Esophagus mucosa (tissue), 1 donor: Measurements from ENCODE around the gene CDR2. TPM values are rescaled to one million over a fixed set of nuclear protein-coding genes. Genes with fewer than 3 reads are reported as not detected.
"Not testable (repeated sequence)": the region's sequence is repeated elsewhere in the genome, so short reads cannot be mapped to it uniquely, and the experiment has no call there.

Experiments
- ATAC-seq: fragments of 200-7000 bp; cut with Tn5 transposase; one replicate; pipeline ENCODE4 v1.9.1; 2020
- total RNA-seq: library from RNA; stranded (reverse); gene quantifications from one replicate; pipeline ENCODE4 v1.2.4, GENCODE V29; 2023
- donor health status: DM: yes; HTN: yes; CAD: no.

The CDR2 gene
- total RNA-seq, 1 donor from 2014 or later = 3.6 TPM

GRCh38 chr16:22351017-22351416, 23.4 kb downstream of the CDR2 start:
- ATAC-seq = not testable (repeated sequence)

DNA sequence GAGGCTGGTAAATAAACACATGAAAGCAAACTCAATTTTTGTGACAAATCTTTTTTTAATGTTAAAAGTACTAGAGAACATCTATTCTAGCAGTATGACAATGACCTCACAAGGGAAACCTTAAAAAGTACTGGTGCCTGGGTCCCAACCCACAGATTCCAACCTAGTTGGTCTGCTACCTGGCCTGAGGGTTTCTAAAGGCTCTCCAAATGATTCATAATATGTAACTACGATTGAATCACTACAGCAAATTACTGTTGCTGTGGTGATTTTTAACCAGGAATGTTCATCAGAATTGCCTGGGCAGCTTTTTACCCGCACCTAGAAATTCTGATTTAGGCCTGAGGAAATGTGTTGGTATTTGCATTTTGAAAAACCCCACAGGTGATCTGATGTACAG, 26.1 kb downstream of the CDR2 start:
- no peak for ATAC-seq

- no peak for ATAC-seq
Measured at GRCh38 chr16:22347100-22347820, 27.2 kb downstream of the CDR2 start.

DNA sequence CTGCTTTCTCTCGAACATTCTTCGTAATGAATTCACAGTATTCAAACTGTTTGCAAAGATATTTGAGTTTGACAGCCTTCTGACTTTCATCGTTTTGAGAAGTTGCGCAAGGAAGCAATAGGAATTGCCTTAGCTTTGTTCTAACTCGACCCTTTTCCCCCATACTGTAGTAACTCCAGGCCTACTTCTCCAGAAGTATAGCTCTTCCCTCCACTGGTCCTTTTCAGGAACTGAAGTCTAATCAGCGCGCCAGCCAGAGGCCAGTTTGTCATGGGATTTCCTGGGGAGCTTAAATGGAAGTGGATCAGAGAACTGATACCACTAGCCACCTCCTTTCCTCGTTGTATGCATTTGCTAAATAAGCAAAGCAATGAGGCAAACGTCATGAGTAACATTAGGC, 27.9 kb downstream of the CDR2 start:
- ATAC-seq = no peak

GRCh38 chr16:22342082-22342481, 32.3 kb downstream of the CDR2 start:
- no peak for ATAC-seq

GRCh38 chr16:22340945-22341344, 33.5 kb downstream of the CDR2 start:
- no peak for ATAC-seq

DNA sequence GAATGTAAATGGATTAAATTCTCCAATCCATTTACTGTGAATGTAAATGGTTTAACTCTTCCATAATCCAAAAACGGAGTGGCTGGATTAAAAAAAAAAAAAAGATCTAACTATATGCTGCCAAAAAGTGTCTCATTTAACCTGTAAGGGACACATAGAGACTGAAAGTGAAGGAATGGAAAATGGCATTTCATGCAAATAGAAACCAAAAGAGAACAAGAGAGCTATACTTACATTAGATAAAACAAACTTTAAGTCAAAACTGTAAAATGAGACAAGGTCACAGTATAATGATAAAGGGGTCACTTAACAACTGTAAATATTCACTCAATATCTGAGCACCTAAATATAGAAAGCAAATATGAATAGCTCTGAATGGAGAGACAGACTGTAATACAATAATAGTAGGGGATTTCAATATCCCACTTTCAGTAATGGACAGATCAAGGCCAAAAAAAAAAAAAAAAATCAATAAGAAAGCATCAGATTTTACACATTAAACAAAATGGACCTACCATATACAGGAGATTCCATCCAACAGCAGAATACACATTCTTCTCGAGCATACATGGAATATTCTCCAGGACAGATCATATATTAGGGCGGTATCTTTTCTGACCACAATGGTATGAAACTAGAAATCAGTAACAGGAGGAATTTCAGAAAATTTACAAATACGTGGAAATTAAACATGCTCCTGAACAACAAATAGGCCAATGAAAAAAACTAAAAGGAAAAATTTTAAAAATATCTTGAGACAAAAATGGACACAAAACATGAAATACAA, 36.4 kb downstream of the CDR2 start:
- no peak for ATAC-seq

GRCh38 chr16:22337045-22337444, 37.4 kb downstream of the CDR2 start:
- no peak for ATAC-seq

DNA sequence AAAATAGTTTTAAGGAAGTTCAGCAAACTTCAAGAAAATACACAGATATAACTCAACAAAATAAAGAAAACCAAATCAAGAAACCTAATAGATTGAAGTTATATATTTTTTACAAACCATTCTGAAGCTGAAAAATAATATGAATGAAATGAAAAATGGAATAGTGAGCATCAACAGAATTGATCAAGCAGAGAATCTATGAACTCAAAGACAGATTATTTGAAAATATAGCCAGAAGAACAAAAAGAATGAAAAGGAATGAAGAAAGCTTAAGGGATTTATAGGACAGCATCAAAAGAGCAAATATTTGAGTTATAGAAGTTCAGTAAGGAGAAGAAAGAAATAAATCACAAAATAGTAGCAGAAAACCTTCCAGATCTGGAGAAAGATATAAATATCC, 37.8 kb downstream of the CDR2 start:
- no peak for ATAC-seq

DNA sequence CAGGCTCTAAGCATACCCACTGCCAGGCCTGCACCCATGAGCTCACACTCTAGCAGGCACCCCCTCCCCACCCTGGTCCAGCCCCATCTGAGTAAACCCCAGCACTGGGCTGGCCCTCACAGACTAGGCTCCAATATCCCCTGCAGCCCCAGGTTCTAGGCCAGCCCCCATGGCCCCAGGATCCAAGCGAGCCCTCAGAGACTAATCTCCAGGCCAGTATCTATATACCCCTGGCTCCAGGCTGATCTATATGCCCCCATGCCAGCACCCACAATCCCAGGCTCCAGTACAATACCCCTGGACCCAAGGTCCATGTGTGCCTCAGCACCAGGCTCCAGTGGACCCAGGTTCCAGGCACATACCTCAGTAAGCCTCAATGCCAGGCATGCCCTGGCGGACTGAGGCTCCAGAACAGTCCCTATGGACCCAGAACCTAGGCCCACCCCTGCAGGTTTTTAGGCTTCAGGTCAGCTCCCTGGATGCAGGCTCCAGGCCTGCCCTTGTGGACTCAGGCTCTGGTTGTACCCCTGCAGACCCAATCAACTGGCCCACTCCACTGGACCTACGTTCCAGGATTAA, 38.7 kb downstream of the CDR2 start:
- ATAC-seq = peak; percentile 28

- ATAC-seq = no peak
Measured at GRCh38 chr16:22333457-22333994, 40.9 kb downstream of the CDR2 start.

- ATAC-seq = no peak
Measured at GRCh38 chr16:22330326-22330725, 44.1 kb downstream of the CDR2 start.

- no peak for ATAC-seq
Measured at GRCh38 chr16:22329199-22329695, 45.2 kb downstream of the CDR2 start.

DNA sequence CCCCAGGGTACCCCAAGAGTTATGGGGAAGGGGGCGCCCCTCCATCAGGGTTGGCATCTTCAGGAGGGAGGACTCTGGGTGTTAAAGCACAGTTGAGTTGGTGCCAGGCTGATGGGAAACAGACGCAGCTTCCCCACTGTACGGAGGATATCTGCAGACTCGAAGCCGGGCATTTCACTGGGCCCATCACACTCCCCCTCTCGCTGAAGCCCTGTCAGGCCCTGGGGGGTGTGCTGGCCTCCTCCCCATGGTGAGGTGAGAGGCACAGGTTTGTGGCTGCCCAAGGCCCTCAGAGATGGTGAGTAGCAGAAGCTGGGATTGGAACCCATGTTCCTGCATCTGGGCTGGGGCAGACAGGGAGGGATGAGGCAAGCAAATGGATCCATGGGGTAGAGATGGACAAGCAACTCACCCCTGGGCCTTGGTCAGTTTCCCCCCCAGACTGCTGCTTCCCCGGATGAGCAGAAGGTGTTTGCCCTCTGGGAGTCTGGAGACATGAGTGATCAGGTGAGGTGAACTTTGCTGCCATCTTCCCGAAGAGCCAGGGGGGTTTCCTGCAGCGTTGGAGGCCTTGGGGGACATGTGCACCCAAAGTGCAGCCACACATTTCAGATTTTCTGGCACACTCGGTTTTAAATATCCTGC, 46.2 kb downstream of the CDR2 start:
- no peak for ATAC-seq

DNA sequence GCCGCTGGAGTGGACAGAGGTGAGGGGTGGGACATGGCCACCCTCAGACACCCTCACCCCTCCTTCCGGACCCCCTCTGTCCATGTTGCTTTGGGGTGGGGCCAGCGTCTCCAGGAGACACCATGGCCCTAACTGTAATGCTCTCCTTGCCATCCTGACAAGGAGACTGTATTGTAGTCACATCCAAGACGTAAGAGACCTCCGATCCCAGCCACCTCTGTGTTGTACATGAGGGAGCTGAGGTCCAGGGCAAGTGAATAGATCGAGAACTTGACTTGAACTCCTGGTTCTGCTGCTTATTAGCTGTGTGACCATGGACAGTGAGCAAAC, 47.0 kb downstream of the CDR2 start:
- ATAC-seq = no peak

DNA sequence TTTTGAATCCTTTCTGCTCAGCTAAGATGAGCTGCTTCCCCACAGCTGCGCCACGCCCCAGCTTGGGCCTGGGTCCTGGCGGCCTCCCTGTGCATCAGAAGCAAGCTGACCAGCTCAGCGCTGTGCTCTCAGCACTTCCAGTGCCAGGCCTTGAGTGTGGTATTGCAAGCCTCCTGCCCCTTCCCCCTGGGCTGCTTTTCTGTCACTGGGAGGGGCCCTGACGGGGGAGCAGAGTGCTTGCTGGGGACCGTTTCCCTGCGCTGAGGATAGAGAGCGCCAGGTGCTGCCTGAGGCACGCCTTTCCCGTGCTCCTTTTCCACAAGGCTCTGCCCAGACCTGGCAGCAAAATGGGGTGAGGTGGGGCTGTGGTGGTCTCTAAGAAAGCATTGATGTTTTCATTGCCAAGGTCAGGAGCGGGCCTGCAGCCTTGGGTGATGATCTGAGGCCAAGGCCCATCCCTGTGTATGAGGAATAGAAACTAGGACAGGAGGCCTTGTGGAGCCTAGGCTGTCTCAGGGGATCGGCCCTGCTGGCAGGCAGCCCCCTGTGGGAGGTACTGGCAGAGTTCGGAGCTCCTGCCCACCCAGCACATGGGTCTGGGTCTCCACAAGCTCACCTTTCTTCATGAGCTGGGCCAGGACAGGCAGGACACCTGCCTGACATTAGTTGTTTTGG, 47.5 kb downstream of the CDR2 start:
- ATAC-seq = no peak

- no peak for ATAC-seq
Measured at GRCh38 chr16:22326369-22326652, 48.1 kb downstream of the CDR2 start.

GRCh38 chr16:22325598-22326368, 48.6 kb downstream of the CDR2 start:
- no peak for ATAC-seq

DNA sequence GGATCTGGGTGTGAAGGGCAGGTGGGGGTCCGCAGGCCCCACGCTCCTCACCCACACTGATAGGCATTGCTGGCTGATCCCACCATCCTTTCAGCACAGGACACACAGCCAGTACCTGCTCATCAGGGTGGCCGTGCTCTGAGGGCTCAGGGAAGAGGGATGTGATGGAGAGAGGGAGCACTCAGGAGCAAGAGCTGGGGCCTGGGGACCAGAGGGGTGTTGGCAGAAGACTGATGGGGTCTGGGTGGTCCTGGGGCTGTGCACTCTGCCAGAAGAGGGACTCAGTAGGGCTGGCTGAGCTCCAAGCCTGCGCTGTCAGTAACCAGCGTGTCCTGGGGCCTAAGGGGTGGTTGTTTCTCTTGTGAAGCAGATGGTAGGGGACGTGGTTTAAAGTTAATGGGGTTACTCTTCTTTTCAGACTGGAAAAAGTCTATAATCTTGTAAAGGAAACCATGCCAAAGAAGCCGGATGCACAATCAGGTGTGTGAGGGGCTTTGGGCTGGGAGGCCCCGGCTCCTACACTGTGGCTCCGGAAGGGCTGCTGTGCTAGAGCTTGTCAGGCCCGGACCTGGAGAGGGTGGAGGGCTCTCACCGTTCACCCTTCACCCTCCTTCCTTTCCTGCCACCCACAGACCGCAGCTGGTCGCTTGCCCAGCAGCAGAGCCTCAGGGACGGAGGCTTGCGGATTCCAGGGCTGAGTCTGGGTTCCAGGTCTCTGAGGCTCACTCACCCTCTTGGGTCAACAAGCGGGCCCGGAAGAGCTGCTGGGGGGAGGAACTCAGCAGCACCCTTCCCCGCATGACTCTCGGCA, 49.4 kb downstream of the CDR2 start:
- no peak for ATAC-seq

DNA sequence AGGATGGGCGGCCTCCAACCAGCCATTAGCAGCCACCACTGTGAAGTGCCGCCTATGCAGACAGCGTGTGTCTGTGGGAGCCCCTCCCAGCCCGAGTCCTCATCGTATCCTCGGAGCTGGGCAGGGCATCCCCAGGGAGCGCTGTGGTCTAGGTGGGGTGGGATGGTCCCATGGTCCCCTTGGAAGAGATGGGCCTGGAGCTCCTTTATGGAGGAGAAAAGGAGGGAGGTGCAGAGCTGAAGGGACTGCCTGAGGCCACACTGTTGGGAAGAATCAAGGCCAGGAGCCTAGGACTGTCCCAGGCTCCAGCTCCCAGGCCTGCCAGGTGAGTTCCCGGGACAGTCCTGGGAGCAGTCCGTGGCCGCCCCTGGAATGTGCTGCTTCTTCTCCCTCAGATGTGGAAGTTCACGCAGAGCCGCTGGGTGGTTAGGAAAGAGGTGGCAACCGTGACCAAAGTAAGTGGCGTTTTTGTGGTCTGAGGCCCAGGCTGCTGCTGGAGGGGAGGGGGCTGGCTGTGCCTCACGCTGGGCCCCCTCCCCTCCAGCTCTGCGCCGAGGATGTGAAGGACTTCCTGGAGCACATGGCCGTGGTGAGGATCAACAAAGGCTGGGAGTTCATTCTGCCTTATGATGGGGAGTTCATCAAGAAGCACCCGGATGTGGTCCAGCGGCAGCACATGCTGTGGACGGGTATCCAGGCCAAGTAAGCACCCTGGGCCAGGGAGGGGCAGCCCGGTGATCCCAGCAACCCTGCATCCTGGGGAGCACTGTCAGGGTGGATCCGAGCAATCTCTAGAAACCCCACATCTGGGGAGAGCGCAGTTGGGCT, 50.2 kb downstream of the CDR2 start:
- no peak for ATAC-seq
